GM12891 (cell line): ENCODE results near the gene TNS1.

Source experiments
- POLR2A ChIP-seq: IDR thresholded peaks from 2 replicates; pipeline ENCODE4 v1.6.1; 2011; ENCODE audit warnings: low read depth, low read length, control low read depth
- POLR2AphosphoS5 ChIP-seq: IDR thresholded peaks from 2 replicates; pipeline ENCODE4 v1.6.1; 2011; ENCODE audit warnings: low read depth, low read length, control low read depth
- SPI1 ChIP-seq: IDR thresholded peaks from 2 replicates; pipeline ENCODE4 v1.6.1; 2011; ENCODE audit warnings: low read depth, low read length, control low read depth
- TAF1 ChIP-seq: IDR thresholded peaks from 2 replicates; pipeline ENCODE4 v1.6.1; 2011; ENCODE audit warnings: low read depth, low read length, control low read depth

- no peak for TF ChIP-seq POLR2A
- TF ChIP-seq TAF1: no peak
- no peak for TF ChIP-seq POLR2AphosphoS5
- no peak for TF ChIP-seq SPI1
Observed at GRCh38 chr2:217909156-217909820, 93.5 kb downstream of the TNS1 start.
